ENCODE measurements around the gene YTHDF1.

GRCh38 chr20:63233924-63234323 lies 18.0 kb upstream of the YTHDF1 start:
- no peak for TF ChIP-seq CTCF (conservative IDR thresholded peaks at IDR 0.05)
- TF ChIP-seq ZFX (IDR thresholded peaks at IDR 0.05): no peak
